GM12801 (cell line): ENCODE data around the gene GABRB2.

Experiments used
- CTCF ChIP-seq: IDR thresholded peaks from one replicate; pipeline ENCODE4 v1.5.1; 2011; ENCODE audit warnings: control low read depth; ENCODE audit not compliant: insufficient read length; ENCODE audit errors: extremely low read depth

Gene GABRB2

GRCh38 chr5:161372682-161373344 is 173.7 kb downstream of the GABRB2 start:
- TF ChIP-seq CTCF, result no peak

GRCh38 chr5:161369022-161369421 is 177.5 kb downstream of the GABRB2 start:
- TF ChIP-seq CTCF, result no peak

DNA sequence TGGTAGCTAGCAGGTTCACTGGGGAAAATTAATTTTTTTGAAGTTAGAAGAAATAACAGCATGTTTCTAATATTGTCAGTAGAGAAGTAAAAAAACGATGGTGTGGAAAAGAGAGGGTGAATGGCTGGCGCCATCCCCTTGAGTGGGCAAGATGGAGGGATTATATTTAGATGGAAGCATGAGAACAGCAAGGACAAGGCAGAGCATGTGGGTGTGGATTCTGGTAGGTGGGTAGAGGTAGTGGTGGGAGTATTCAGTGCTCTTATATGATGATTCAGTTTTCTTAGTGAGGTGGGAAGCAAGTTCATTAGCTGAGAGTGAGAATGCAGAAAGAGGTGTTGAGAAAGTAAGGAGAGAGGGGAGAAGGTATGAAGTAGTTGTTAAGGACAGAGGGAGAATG is 188.1 kb downstream of the GABRB2 start:
- TF ChIP-seq CTCF, result no peak

DNA sequence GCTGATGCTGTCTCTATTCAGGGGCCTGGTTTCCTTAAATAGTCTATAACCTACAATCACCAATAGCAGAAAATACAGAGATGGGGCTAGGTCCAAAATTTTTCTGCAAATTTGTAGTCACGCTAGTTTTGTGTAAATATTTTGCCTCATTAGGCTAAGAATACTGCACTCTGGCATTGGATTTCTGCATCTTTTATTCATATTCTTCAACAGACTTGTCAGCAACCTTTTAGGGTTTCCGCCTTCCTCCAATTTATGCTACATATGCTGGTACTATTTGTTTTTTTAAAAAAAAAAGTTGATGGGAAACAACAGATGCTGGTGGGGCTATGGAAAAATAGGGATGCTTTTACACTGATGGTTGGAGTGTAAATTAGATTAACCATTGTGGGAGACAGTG is 202.3 kb downstream of the GABRB2 start:
- no peak for TF ChIP-seq CTCF

DNA sequence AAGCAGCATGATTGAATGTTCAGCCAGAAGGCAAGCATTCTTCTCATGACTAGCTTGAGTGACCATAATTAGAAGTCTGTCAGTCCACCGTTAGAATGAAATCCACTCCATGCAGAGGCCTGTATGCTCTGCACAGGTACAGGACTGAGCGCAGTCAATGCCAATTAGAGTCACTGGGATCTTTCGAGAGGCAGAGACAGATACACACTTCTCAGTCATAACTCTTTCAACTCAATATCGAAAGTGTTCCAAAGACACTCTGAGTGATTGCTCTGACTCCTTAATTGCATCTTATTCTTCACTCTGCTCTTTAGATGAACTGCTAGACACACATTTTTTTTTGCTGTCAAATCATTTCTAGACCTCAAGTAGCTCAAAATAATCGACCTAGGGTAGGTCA is 203.6 kb downstream of the GABRB2 start:
- no peak for TF ChIP-seq CTCF

DNA sequence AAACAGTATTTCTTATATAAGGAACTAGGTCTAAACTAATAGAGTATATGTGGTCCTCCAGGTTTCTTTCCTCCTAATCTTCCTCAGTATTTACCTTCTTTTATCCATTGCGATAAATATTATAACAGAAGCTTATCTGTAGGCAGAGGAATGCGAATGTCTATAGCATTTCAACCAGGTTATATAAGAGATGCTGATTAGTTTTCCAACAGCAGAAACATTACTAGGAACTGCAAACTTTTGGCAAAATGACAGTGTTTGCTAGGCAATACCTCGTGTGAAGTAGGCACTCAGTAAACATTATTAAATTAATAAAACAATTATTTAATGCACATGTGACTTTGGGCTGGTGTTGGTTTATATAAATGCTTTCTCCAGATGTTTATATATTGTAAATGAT is 206.5 kb downstream of the GABRB2 start:
- no peak for TF ChIP-seq CTCF

- TF ChIP-seq CTCF, result no peak
These were observed 213.2 kb downstream of the GABRB2 start for GRCh38 chr5:161333194-161333880.
